ENCODE measurements around the gene ANAPC15.

The ANAPC15 gene

GRCh38 chr11:72085621-72086351, 26.7 kb downstream of the ANAPC15 start:
- no peak for DNase-seq (ENCODE audit: low spot score)

- DNase-seq (ENCODE audit: low spot score), result no peak
These were observed 27.5 kb downstream of the ANAPC15 start for GRCh38 chr11:72084965-72085364.

GRCh38 chr11:72084076-72084475, 28.4 kb downstream of the ANAPC15 start:
- DNase-seq (ENCODE audit: low spot score), result no peak

GRCh38 chr11:72083414-72083813, 29.1 kb downstream of the ANAPC15 start:
- DNase-seq (ENCODE audit: low spot score), result no peak

GRCh38 chr11:72081821-72082453, 30.6 kb downstream of the ANAPC15 start:
- DNase-seq (ENCODE audit: low spot score), result no peak

GRCh38 chr11:72081184-72081644, 31.3 kb downstream of the ANAPC15 start:
- no peak for DNase-seq (ENCODE audit: low spot score)

GRCh38 chr11:72080326-72081183, 31.9 kb downstream of the ANAPC15 start, which contains the start of the genes LRRC51 and NUMA1:
Gene LRRC51 (plus strand): TSS chr11:72080850. CDS start chr11:72089084, 8,234 bp downstream.
Gene NUMA1 (minus strand): TSS chr11:72080542. CDS start chr11:72035943, 44,599 bp downstream.
- DNase-seq (ENCODE audit: low spot score), result peak; percentile 99

GRCh38 chr11:72079819-72080325, 32.6 kb downstream of the ANAPC15 start:
- no peak for DNase-seq (ENCODE audit: low spot score)

GRCh38 chr11:72078477-72078876, 34.0 kb downstream of the ANAPC15 start:
- no peak for DNase-seq (ENCODE audit: low spot score)

- DNase-seq (ENCODE audit: low spot score), result no peak
These were observed 36.7 kb downstream of the ANAPC15 start for GRCh38 chr11:72075756-72076155.

GRCh38 chr11:72075109-72075508, 37.4 kb downstream of the ANAPC15 start:
- no peak for DNase-seq (ENCODE audit: low spot score)

- no peak for DNase-seq (ENCODE audit: low spot score)
These were observed 40.1 kb downstream of the ANAPC15 start for GRCh38 chr11:72072348-72072747.

GRCh38 chr11:72070491-72070890, 42.0 kb downstream of the ANAPC15 start:
- DNase-seq (ENCODE audit: low spot score), result no peak

- DNase-seq (ENCODE audit: low spot score), result peak; percentile 52
These were observed 42.7 kb downstream of the ANAPC15 start for GRCh38 chr11:72069787-72070251.

- no peak for DNase-seq (ENCODE audit: low spot score)
These were observed 43.3 kb downstream of the ANAPC15 start for GRCh38 chr11:72069200-72069599.

- DNase-seq (ENCODE audit: low spot score), result no peak
These were observed 44.8 kb downstream of the ANAPC15 start for GRCh38 chr11:72067676-72068075.

- no peak for DNase-seq (ENCODE audit: low spot score)
These were observed 45.2 kb downstream of the ANAPC15 start for GRCh38 chr11:72067266-72067665.

- DNase-seq (ENCODE audit: low spot score), result no peak
These were observed 45.6 kb downstream of the ANAPC15 start for GRCh38 chr11:72066855-72067254.

GRCh38 chr11:72061739-72062396, 50.6 kb downstream of the ANAPC15 start:
- no peak for DNase-seq (ENCODE audit: low spot score)
